SK-N-SH (cell line): ENCODE data around the gene PURA. TPM values are rescaled to one million over a fixed set of nuclear protein-coding genes. Genes with fewer than 3 reads are reported as not detected.

Experiments
- CTCF ChIA-PET: fragments of 300-600, 350-600 bp; formaldehyde crosslinking; extraction: SDS; loops from one replicate; lab custom pipeline; 2021; lab: Yijun Ruan, JAX
- POLR2A ChIA-PET: fragments of 350-600 bp; sonication (Branson Sonifier 250); formaldehyde crosslinking; extraction: SDS; loops from one replicate; lab custom pipeline; 2020; ENCODE audit warnings: antibody characterized with exemption, inconsistent platforms; lab: Yijun Ruan, JAX
- DNase-seq: peaks from one replicate; pipeline ENCODE4 v3.0.0; 2012
- H2AFZ ChIP-seq: fragments of 200-600 bp; sonication (generic); 2 replicates; pipeline ENCODE4 v1.8.1; 2016; ENCODE audit warnings: antibody characterized with exemption, mild to moderate bottlenecking, low read depth
- H3F3A ChIP-seq: fragments of 200-600 bp; sonication (generic); replicated peaks from 2 replicates; pipeline ENCODE3; 2016; ENCODE audit warnings: antibody characterized with exemption, mild to moderate bottlenecking; ENCODE audit not compliant: insufficient read depth
- H3K27ac ChIP-seq, 2 experiments: fragments of 200-500 bp in 1 of 2; fragments of 200-600 bp in 1 of 2; sonication (Bioruptor generic) in 1 of 2; sonication (generic), shearing (Covaris generic) in 1 of 2; 2 replicates each; pipeline versions ENCODE4 v1.5.1 to v1.6.1; 2014 to 2016; ENCODE audit warnings: low read depth in 2 of 2, inconsistent platforms in 1 of 2, low read length in 1 of 2, mild to moderate bottlenecking in 1 of 2, mixed read lengths in 1 of 2
- H3K27me3 ChIP-seq: fragments of 200-600 bp; sonication (generic), shearing (Covaris generic); 2 replicates; pipeline ENCODE4 v1.6.1; 2016; ENCODE audit warnings: mixed run types; ENCODE audit not compliant: insufficient read depth
- H3K36me3 ChIP-seq, 2 experiments: fragments of 200-500 bp in 1 of 2; fragments of 200-600 bp in 1 of 2; sonication (Bioruptor generic) in 1 of 2; sonication (generic) in 1 of 2; replicated peaks in 1 of 2; 2 replicates each; pipeline versions ENCODE3 to v1.5.1; 2014 to 2016; ENCODE audit warnings: low read length in 1 of 2, mild to moderate bottlenecking in 1 of 2; ENCODE audit not compliant: insufficient read depth in 2 of 2, control insufficient read depth in 1 of 2
- H3K4me1 ChIP-seq, 2 experiments: fragments of 200-500 bp in 1 of 2; fragments of 200-600 bp in 1 of 2; sonication (Bioruptor generic) in 1 of 2; sonication (generic), shearing (Covaris generic) in 1 of 2; 2 replicates each; pipeline versions ENCODE4 v1.5.1 to v1.6.1; 2014 to 2016; ENCODE audit warnings: low read depth in 1 of 2, low read length in 1 of 2, mixed run types in 1 of 2; ENCODE audit not compliant: insufficient read depth in 2 of 2, control insufficient read depth in 1 of 2
- H3K4me2 ChIP-seq: fragments of 200-600 bp; sonication (generic), shearing (Covaris generic); 2 replicates; pipeline ENCODE4 v1.6.1; 2017; ENCODE audit warnings: mixed run types
- H3K4me3 ChIP-seq, 2 experiments: fragments of 200-500 bp in 1 of 2; fragments of 200-600 bp in 1 of 2; sonication (Bioruptor generic) in 1 of 2; sonication (generic), shearing (Covaris generic) in 1 of 2; 2 replicates each; pipeline versions ENCODE4 v1.5.1 to v1.8.1; 2014 to 2016; ENCODE audit warnings: low read depth in 2 of 2, inconsistent platforms in 1 of 2, low read length in 1 of 2, mild to moderate bottlenecking in 1 of 2, mixed read lengths in 1 of 2, moderate library complexity in 1 of 2
- H3K79me2 ChIP-seq: fragments of 200-600 bp; sonication (generic); 2 replicates; pipeline ENCODE4 v1.8.1; 2017; ENCODE audit warnings: mild to moderate bottlenecking; ENCODE audit not compliant: insufficient read depth
- H3K9ac ChIP-seq: fragments of 200-600 bp; sonication (generic); 2 replicates; pipeline ENCODE4 v1.6.1; 2017; ENCODE audit warnings: mixed run types
- H3K9me2 ChIP-seq: fragments of 200-600 bp; sonication (generic); 2 replicates; pipeline ENCODE4 v1.6.1; 2017; ENCODE audit warnings: mixed run types
- H3K9me3 ChIP-seq: fragments of 200-600 bp; sonication (generic); 2 replicates; pipeline ENCODE4 v1.6.1; 2017; ENCODE audit warnings: mixed run types, mild to moderate bottlenecking, moderate library complexity
- H4K20me1 ChIP-seq: fragments of 200-600 bp; sonication (generic); 2 replicates; pipeline ENCODE4 v1.6.1; 2017; ENCODE audit warnings: mild to moderate bottlenecking, mixed run types; ENCODE audit not compliant: insufficient read depth
- CHD2 ChIP-seq: fragments of 150-350 bp; IDR thresholded peaks from 2 replicates; pipeline ENCODE4 v1.6.1; 2018; ENCODE audit warnings: low read length; ENCODE audit not compliant: partially characterized antibody
- EP300 ChIP-seq, 2 experiments: IDR thresholded peaks; 2 replicates each; pipeline versions ENCODE4 v1.4.0 to v1.6.1; 2012; ENCODE audit warnings: borderline replicate concordance in 1 of 2, low read depth in 1 of 2, low read length in 1 of 2
- FOSL2 ChIP-seq: IDR thresholded peaks from 2 replicates; pipeline ENCODE4 v1.4.0; 2012; ENCODE audit warnings: low read depth, mild to moderate bottlenecking, moderate library complexity, borderline replicate concordance
- FOXJ3 ChIP-seq: sonication (generic); formaldehyde crosslinking; IDR thresholded peaks from 2 replicates; pipeline ENCODE4 v1.5.1; 2020; ENCODE audit warnings: mild to moderate bottlenecking, missing genetic modification reagents
- FOXM1 ChIP-seq: IDR thresholded peaks from 2 replicates; pipeline ENCODE4 v1.4.0; 2012; ENCODE audit warnings: low read depth, mild to moderate bottlenecking
- GABPA ChIP-seq: IDR thresholded peaks from 2 replicates; pipeline ENCODE4 v1.4.0; 2012; ENCODE audit warnings: low read depth, mild to moderate bottlenecking
- GATA2 ChIP-seq: sonication (generic); formaldehyde crosslinking; IDR thresholded peaks from 2 replicates; pipeline ENCODE4 v1.5.0; 2020; ENCODE audit warnings: mild to moderate bottlenecking, missing genetic modification reagents
- IRF3 ChIP-seq: fragments of 150-350 bp; IDR thresholded peaks from 2 replicates; pipeline ENCODE4 v1.6.1; 2016; ENCODE audit warnings: mild to moderate bottlenecking, low read depth, low read length
- JUND ChIP-seq: IDR thresholded peaks from 2 replicates; pipeline ENCODE4 v1.4.0; 2012
- MAX ChIP-seq: IDR thresholded peaks from 2 replicates; pipeline ENCODE4 v1.4.0; 2012; ENCODE audit warnings: low read depth
- MEF2A ChIP-seq: IDR thresholded peaks from 2 replicates; pipeline ENCODE4 v1.4.0; 2012; ENCODE audit warnings: low read depth, borderline replicate concordance
- MXI1 ChIP-seq: IDR thresholded peaks from 2 replicates; pipeline ENCODE4 v1.6.1; 2012; ENCODE audit warnings: mild to moderate bottlenecking, low read depth, low read length, improper control_type of control experiment
- NFIC ChIP-seq: IDR thresholded peaks from 2 replicates; pipeline ENCODE4 v1.4.0; 2012; ENCODE audit warnings: borderline replicate concordance
- NRF1 ChIP-seq: IDR thresholded peaks from 2 replicates; pipeline ENCODE4 v1.6.1; 2012; ENCODE audit warnings: low read depth, mild to moderate bottlenecking, low read length
- PBX3 ChIP-seq: IDR thresholded peaks from 2 replicates; pipeline ENCODE4; 2012
- RAD21 ChIP-seq: IDR thresholded peaks from 2 replicates; pipeline ENCODE4 v1.6.1; 2012; ENCODE audit warnings: mild to moderate bottlenecking, low read length
- RCOR1 ChIP-seq: fragments of 150-350 bp; IDR thresholded peaks from 2 replicates; pipeline ENCODE4 v1.6.1; 2017; ENCODE audit warnings: antibody characterized with exemption, low read length
- RXRA ChIP-seq: IDR thresholded peaks from 2 replicates; pipeline ENCODE4 v1.4.0; 2012; ENCODE audit warnings: low read depth, mild to moderate bottlenecking, borderline replicate concordance
- SIN3A ChIP-seq: IDR thresholded peaks from 2 replicates; pipeline ENCODE4 v1.6.1; 2012; ENCODE audit warnings: low read depth, mild to moderate bottlenecking, low read length, moderate library complexity, borderline replicate concordance
- TCF12 ChIP-seq: IDR thresholded peaks from 2 replicates; pipeline ENCODE4 v1.4.0; 2012
- TEAD4 ChIP-seq: IDR thresholded peaks from 2 replicates; pipeline ENCODE4 v1.4.0; 2012; ENCODE audit warnings: mild to moderate bottlenecking, borderline replicate concordance; ENCODE audit not compliant: insufficient read depth
- YY1 ChIP-seq: IDR thresholded peaks from 2 replicates; pipeline ENCODE4 v1.4.0; 2012; ENCODE audit warnings: low read depth, mild to moderate bottlenecking
- ZBTB33 ChIP-seq: IDR thresholded peaks from 2 replicates; pipeline ENCODE4 v1.4.0; 2012; ENCODE audit warnings: low read depth, borderline replicate concordance
- WGBS: methylation state at CpG from one replicate; pipeline ENCODE4 v1.1.6; 2017; ENCODE audit warnings: low lambda C conversion rate; 5-methylcytosine and 5-hydroxymethylcytosine counted together
- polyA plus RNA-seq, 3 experiments: library from polyadenylated mRNA; depleted of rRNA; stranded (reverse); fragments of >200 nt; gene quantifications; 2 replicates each; pipeline ENCODE4 v1.2.3, GENCODE V29; 2012

Gene PURA
- polyA plus RNA-seq, 1 of the 3 experiments (the other 2 are of a cell fraction) = 2.4 TPM

GRCh38 chr5:140113699-140114263 lies at the start of gene PURA (continued):
- TF ChIP-seq GABPA (no peak), FOXM1 (no peak), TCF12 (peak; percentile 12; the same call in 1 of the 2 replicates), YY1 (no peak), GATA2 (no peak), RCOR1 (no peak), MXI1 (peak; percentile 31; the same call in 1 of the 2 replicates), MEF2A (no peak), TEAD4 (no peak), MAX (peak; percentile 35; the same call in 1 of the 2 replicates), NRF1 (no peak), RXRA (no peak), NFIC (no peak), FOSL2 (no peak)

- no peak overlapping the region for H3K4me3 ChIP-seq
- ChIA-PET CTCF (interaction anchor here (0.6 to 6.6 kb wide), 49 partner anchors 8 to 648 kb away, joined by 3 to 147 read pairs (median 4); partner anchors contain the start of genes HBEGF, NRG2 and PURA), POLR2A (interaction anchor here (0.6 kb wide), 2 partner anchors 17 to 277 kb away, joined by 3 read pairs; no protein-coding TSS in a partner anchor)
- H3K9me2 ChIP-seq = no peaks in the 10 kb centered on the region
- H3K4me1 ChIP-seq = no peaks in the 10 kb centered on the region; a peak in 1 of 4 replicates
- no peak overlapping the region for H3K27ac ChIP-seq
- H3K9me3 ChIP-seq = no peaks in the 10 kb centered on the region
- H3K4me2 ChIP-seq = no peak overlapping the region
- 42% methylated on average over 10 of the region's 10 CpGs for WGBS
- DNase-seq = no peak
- H4K20me1 ChIP-seq = no peaks in the 10 kb centered on the region
- H3K9ac ChIP-seq = no peak overlapping the region
- peaks cover 16% of the 10 kb centered on the region for H3F3A ChIP-seq
- no peak for TF ChIP-seq JUND
- TF ChIP-seq CHD2 = no peak
- TF ChIP-seq FOSL2 = no peak
- no peak for TF ChIP-seq ZBTB33
- no peak for TF ChIP-seq RCOR1
- TF ChIP-seq TCF12 = no peak
- TF ChIP-seq SIN3A = no peak
- no peak for TF ChIP-seq MEF2A
- TF ChIP-seq IRF3 = no peak
- TF ChIP-seq NRF1 = no peak
- TF ChIP-seq PBX3 = no peak
- TF ChIP-seq MAX = no peak
- no peak for TF ChIP-seq FOXJ3 (CRISPR knock-in tag)
- TF ChIP-seq YY1 = no peak
- TF ChIP-seq MXI1 = no peak
- no peak for TF ChIP-seq EP300 (IDR thresholded peaks at IDR 0.05; ENCODE audit: borderline replicate concordance in 1 of 2, low read depth in 1 of 2, low read length in 1 of 2)
- no peak for TF ChIP-seq RAD21
- TF ChIP-seq NFIC = no peak
- TF ChIP-seq, all 33 proteins: peak for 0
- Histone ChIP-seq H3K36me3 (no peaks in the 10 kb centered on the region), H3K79me2 (no peaks in the 10 kb centered on the region), H2AFZ (no peak overlapping the region), H3K27me3 (peaks cover 7% of the 10 kb centered on the region; the same call in 1 of the 2 replicates)
Measured at GRCh38 chr5:140072812-140073211, 41.1 kb upstream of the PURA start.
